ENCODE results near the gene STYXL1.
"Not testable (repeated sequence)": the region's sequence is repeated elsewhere in the genome, so short reads cannot be mapped to it uniquely, and the experiment has no call there.

Gene STYXL1

GRCh38 chr7:76072243-76073148, 24.7 kb upstream of the STYXL1 start:
- H3K4me3 Mint-ChIP-seq, result no peak overlapping the region
- H3K27me3 Mint-ChIP-seq, result no peaks in the 10 kb centered on the region
- H3K36me3 Mint-ChIP-seq, result no peaks in the 10 kb centered on the region

GRCh38 chr7:76071316-76072242, 23.8 kb upstream of the STYXL1 start:
- Mint-ChIP-seq H3K27ac (no peak overlapping the region), H3K4me1 (no peaks in the 10 kb centered on the region), H3K9me3 (no peaks in the 10 kb centered on the region), H3K4me3 (no peak overlapping the region), H3K36me3 (no peaks in the 10 kb centered on the region), H3K27me3 (no peaks in the 10 kb centered on the region)

More at GRCh38 chr7:76072243-76073148, 24.7 kb upstream of the STYXL1 start:
- Mint-ChIP-seq H3K27ac (no peak overlapping the region), H3K4me1 (peaks cover 5% of the 10 kb centered on the region), H3K9me3 (no peaks in the 10 kb centered on the region)

GRCh38 chr7:76069238-76069638, 21.4 kb upstream of the STYXL1 start:
- H3K36me3 Mint-ChIP-seq, result no peaks in the 10 kb centered on the region
- no peaks in the 10 kb centered on the region for H3K9me3 Mint-ChIP-seq
- no peak overlapping the region for H3K27ac Mint-ChIP-seq
- H3K4me3 Mint-ChIP-seq, result no peak overlapping the region
- no peaks in the 10 kb centered on the region for H3K27me3 Mint-ChIP-seq
- no peaks in the 10 kb centered on the region for H3K4me1 Mint-ChIP-seq

GRCh38 chr7:76066716-76067503, 19.1 kb upstream of the STYXL1 start:
- H3K36me3 Mint-ChIP-seq, result peaks cover 2% of the 10 kb centered on the region
- H3K9me3 Mint-ChIP-seq, result no peaks in the 10 kb centered on the region
- no peaks in the 10 kb centered on the region for H3K4me1 Mint-ChIP-seq
- no peak overlapping the region for H3K4me3 Mint-ChIP-seq
- no peak overlapping the region for H3K27ac Mint-ChIP-seq
- H3K27me3 Mint-ChIP-seq, result no peaks in the 10 kb centered on the region

- no peak overlapping the region for H3K4me3 Mint-ChIP-seq
- H3K36me3 Mint-ChIP-seq, result peaks cover 2% of the 10 kb centered on the region
- H3K27me3 Mint-ChIP-seq, result no peaks in the 10 kb centered on the region
- no peaks in the 10 kb centered on the region for H3K4me1 Mint-ChIP-seq
- H3K27ac Mint-ChIP-seq, result no peak overlapping the region
- H3K9me3 Mint-ChIP-seq, result no peaks in the 10 kb centered on the region
These were observed 17.3 kb upstream of the STYXL1 start for GRCh38 chr7:76065016-76065612.

- H3K9me3 Mint-ChIP-seq, result no peaks in the 10 kb centered on the region
- H3K36me3 Mint-ChIP-seq, result peaks cover 2% of the 10 kb centered on the region
- no peaks in the 10 kb centered on the region for H3K4me1 Mint-ChIP-seq
- no peaks in the 10 kb centered on the region for H3K27me3 Mint-ChIP-seq
- no peak overlapping the region for H3K4me3 Mint-ChIP-seq
- no peak overlapping the region for H3K27ac Mint-ChIP-seq
These were observed 16.6 kb upstream of the STYXL1 start for GRCh38 chr7:76064208-76064970.

- Mint-ChIP-seq H3K36me3 (peaks cover 2% of the 10 kb centered on the region), H3K27me3 (no peaks in the 10 kb centered on the region)
These were observed 15.7 kb upstream of the STYXL1 start for GRCh38 chr7:76063525-76063924.

GRCh38 chr7:76063114-76063513, 15.3 kb upstream of the STYXL1 start:
- Mint-ChIP-seq H3K27me3 (no peaks in the 10 kb centered on the region), H3K4me1 (no peaks in the 10 kb centered on the region), H3K4me3 (no peak overlapping the region), H3K36me3 (peaks cover 2% of the 10 kb centered on the region), H3K9me3 (no peaks in the 10 kb centered on the region), H3K27ac (no peak overlapping the region)

More at GRCh38 chr7:76063525-76063924, 15.7 kb upstream of the STYXL1 start:
- no peak overlapping the region for H3K27ac Mint-ChIP-seq
- H3K9me3 Mint-ChIP-seq, result no peaks in the 10 kb centered on the region
- no peaks in the 10 kb centered on the region for H3K4me1 Mint-ChIP-seq
- H3K4me3 Mint-ChIP-seq, result no peak overlapping the region

GRCh38 chr7:76062254-76062653, 14.5 kb upstream of the STYXL1 start:
- Mint-ChIP-seq H3K4me3 (no peak overlapping the region), H3K9me3 (no peaks in the 10 kb centered on the region), H3K27ac (no peak overlapping the region), H3K4me1 (no peaks in the 10 kb centered on the region), H3K36me3 (peaks cover 5% of the 10 kb centered on the region), H3K27me3 (no peaks in the 10 kb centered on the region)

- no peak overlapping the region for H3K4me3 Mint-ChIP-seq
These were observed 13.0 kb upstream of the STYXL1 start for GRCh38 chr7:76060842-76061241.

GRCh38 chr7:76058745-76059144, 10.9 kb upstream of the STYXL1 start:
- H3K27me3 Mint-ChIP-seq, H3K9me3 Mint-ChIP-seq, H3K36me3 Mint-ChIP-seq, H3K4me1 Mint-ChIP-seq, H3K27ac Mint-ChIP-seq, H3K4me3 Mint-ChIP-seq: not testable (repeated sequence)

More at GRCh38 chr7:76060842-76061241, 13.0 kb upstream of the STYXL1 start:
- Mint-ChIP-seq H3K27ac (no peak overlapping the region), H3K9me3 (no peaks in the 10 kb centered on the region), H3K27me3 (no peaks in the 10 kb centered on the region), H3K36me3 (peaks cover 5% of the 10 kb centered on the region), H3K4me1 (no peaks in the 10 kb centered on the region)

GRCh38 chr7:76057813-76058145, 10.0 kb upstream of the STYXL1 start:
- H3K27ac Mint-ChIP-seq, result no peak overlapping the region
- peaks cover 5% of the 10 kb centered on the region for H3K36me3 Mint-ChIP-seq
- H3K4me1 Mint-ChIP-seq, result peaks cover 7% of the 10 kb centered on the region
- H3K4me3 Mint-ChIP-seq, result no peak overlapping the region
- no peaks in the 10 kb centered on the region for H3K27me3 Mint-ChIP-seq
- no peaks in the 10 kb centered on the region for H3K9me3 Mint-ChIP-seq

- H3K9me3 Mint-ChIP-seq, result no peaks in the 10 kb centered on the region
- no peaks in the 10 kb centered on the region for H3K27me3 Mint-ChIP-seq
- no peak overlapping the region for H3K4me3 Mint-ChIP-seq
- peaks cover 8% of the 10 kb centered on the region for H3K4me1 Mint-ChIP-seq
- H3K36me3 Mint-ChIP-seq, result peaks cover 5% of the 10 kb centered on the region
- no peak overlapping the region for H3K27ac Mint-ChIP-seq
These were observed 9.5 kb upstream of the STYXL1 start for GRCh38 chr7:76057103-76057812.

GRCh38 chr7:76056241-76056640, 8.4 kb upstream of the STYXL1 start:
- Mint-ChIP-seq H3K4me1 (peaks cover 17% of the 10 kb centered on the region), H3K4me3 (no peak overlapping the region), H3K27me3 (no peaks in the 10 kb centered on the region), H3K36me3 (peaks cover 8% of the 10 kb centered on the region), H3K9me3 (no peaks in the 10 kb centered on the region), H3K27ac (no peak overlapping the region)

Data from activated naive CD4-positive, alpha-beta T cell treated with anti-CD3 and anti-CD28 coated beads, Interleukin-2, amount 50 U/mL, for 24 hours (primary cell).